NCI-H69 (cell line): ENCODE data around the gene TMBIM6.
A peak's percentile ranks its signal among the peaks of the same experiment; 100 is the strongest.
"Not testable (repeated sequence)": the region's sequence is repeated elsewhere in the genome, so short reads cannot be mapped to it uniquely, and the experiment has no call there.

Experiments
- DNase-seq: peaks from one replicate; lab custom pipeline; 2025; lab: John Stamatoyannopoulos, UW

Gene TMBIM6

GRCh38 chr12:49730050-49730449, 11.3 kb upstream of the TMBIM6 start:
- DNase-seq: no peak

- no peak for DNase-seq
Measured at GRCh38 chr12:49730568-49731101, 10.7 kb upstream of the TMBIM6 start.

GRCh38 chr12:49733219-49734017, 7.9 kb upstream of the TMBIM6 start:
- no peak for DNase-seq

- not testable (repeated sequence) for DNase-seq
Measured at GRCh38 chr12:49734900-49735299, 6.5 kb upstream of the TMBIM6 start.

GRCh38 chr12:49738721-49739120, 2.6 kb upstream of the TMBIM6 start:
- not testable (repeated sequence) for DNase-seq

- DNase-seq: not testable (repeated sequence)
Measured at GRCh38 chr12:49740277-49740676, 1.1 kb upstream of the TMBIM6 start.

GRCh38 chr12:49741882-49742620, 694 bp downstream of the TMBIM6 start:
- peak; percentile 85 for DNase-seq

- DNase-seq: no peak
Measured at GRCh38 chr12:49744363-49744885, 3.1 kb downstream of the TMBIM6 start.

- DNase-seq: no peak
Measured at GRCh38 chr12:49748306-49748705, 6.9 kb downstream of the TMBIM6 start.

GRCh38 chr12:49748800-49749199, 7.4 kb downstream of the TMBIM6 start:
- no peak for DNase-seq

- DNase-seq: peak; percentile 36
Measured at GRCh38 chr12:49750027-49750995, 9.0 kb downstream of the TMBIM6 start.

GRCh38 chr12:49750996-49751393, 9.6 kb downstream of the TMBIM6 start:
- DNase-seq: no peak

- DNase-seq: no peak
Measured at GRCh38 chr12:49761677-49762467, 20.5 kb downstream of the TMBIM6 start.

GRCh38 chr12:49762468-49762847, 21.1 kb downstream of the TMBIM6 start:
- DNase-seq: no peak

- peak; percentile 52 for DNase-seq
Measured at GRCh38 chr12:49763006-49763591, 21.7 kb downstream of the TMBIM6 start.

GRCh38 chr12:49764126-49764525, 22.8 kb downstream of the TMBIM6 start:
- no peak for DNase-seq

- DNase-seq: no peak
Measured at GRCh38 chr12:49766115-49766455, 24.7 kb downstream of the TMBIM6 start.

- DNase-seq: no peak
Measured at GRCh38 chr12:49767333-49767732, 26.0 kb downstream of the TMBIM6 start.

- not testable (repeated sequence) for DNase-seq
Measured at GRCh38 chr12:49773102-49773501, 31.7 kb downstream of the TMBIM6 start.

- DNase-seq: peak; percentile 79
Measured at GRCh38 chr12:49776413-49776812, 35.1 kb downstream of the TMBIM6 start.

- no peak for DNase-seq
Measured at GRCh38 chr12:49776858-49777257, 35.5 kb downstream of the TMBIM6 start.
